K562 (cell line): Measurements from ENCODE around the gene TANC1. TPM values are rescaled to one million over a fixed set of nuclear protein-coding genes. Genes with fewer than 3 reads are reported as not detected.
A peak's percentile ranks its signal among the peaks of the same experiment; 100 is the strongest.

ENCODE experiments used
- ATAC-seq: fragments of 200-7000 bp; cut with Tn5 transposase; 3 replicates; pipeline ENCODE4 v1.9.1; 2020; ENCODE audit warnings: moderate library complexity
- BruUV-seq: library from RNA; stranded (reverse); fragments of 400-500 nt; replicated peaks from 2 replicates; lab custom pipeline; 2021; lab: Mats Ljungman, UMichigan
- CTCF ChIA-PET: fragments of 300-600 bp; formaldehyde crosslinking; extraction: SDS; loops from one replicate; lab custom pipeline; 2021; ENCODE audit warnings: low intra/inter-chr PET ratio; lab: Yijun Ruan, JAX
- POLR2A ChIA-PET: fragments of 300-600, 350-650 bp; sonication (Branson Sonifier 250); formaldehyde crosslinking; extraction: SDS; loops from one replicate; lab custom pipeline; 2021; ENCODE audit warnings: antibody characterized with exemption, inconsistent platforms; lab: Yijun Ruan, JAX
- DNase-seq, 4 experiments: peaks; one replicate each; pipeline versions ENCODE4 v3.0.0 to v3.0.0-alpha.2; 2011 to 2018; ENCODE audit warnings: low spot score in 3 of 4, mixed read lengths in 3 of 4; ENCODE audit errors: extremely low read depth in 1 of 4
- FAIRE-seq: peaks from 2 replicates; lab custom pipeline; 2011; peaks lifted over from hg19 to GRCh38; lab: Jason Lieb, UNC
- H2AFZ ChIP-seq: 2 replicates; pipeline ENCODE4 v1.6.0; 2011; ENCODE audit warnings: low read depth, low read length, control low read depth, inconsistent platforms
- H3K27ac ChIP-seq: fragments of 200-600 bp; 3 replicates; pipeline ENCODE4 v1.8.0; 2011; ENCODE audit warnings: low read depth, mild to moderate bottlenecking, control low read depth, inconsistent platforms, low read length, moderate library complexity, mixed read lengths; ENCODE audit errors: extremely low read depth
- H3K27me3 ChIP-seq, 2 experiments: fragments of 300-600 bp in 1 of 2; 2 replicates in 1 of 2; 3 replicates in 1 of 2; pipeline versions ENCODE4 v1.6.0 to v1.8.0; 2011; ENCODE audit warnings: inconsistent platforms in 2 of 2, low read length in 2 of 2, mild to moderate bottlenecking in 1 of 2, mixed read lengths in 1 of 2, moderate library complexity in 1 of 2; ENCODE audit not compliant: control insufficient read depth in 2 of 2, insufficient read depth in 2 of 2
- H3K36me3 ChIP-seq: fragments of 300-600 bp; 3 replicates; pipeline ENCODE4 v1.8.0; 2011; ENCODE audit warnings: mild to moderate bottlenecking, low read length, inconsistent platforms; ENCODE audit not compliant: control insufficient read depth, insufficient read depth
- H3K4me1 ChIP-seq, 2 experiments: fragments of 200-600 bp in 1 of 2; replicated peaks in 1 of 2; 2 replicates in 1 of 2; 3 replicates in 1 of 2; pipeline versions ENCODE4 v1.5.1 to v1.8.0; 2011; ENCODE audit warnings: inconsistent platforms in 2 of 2, low read length in 2 of 2, mild to moderate bottlenecking in 1 of 2, mixed read lengths in 1 of 2, moderate library complexity in 1 of 2; ENCODE audit not compliant: control insufficient read depth in 2 of 2, insufficient read depth in 2 of 2
- H3K4me2 ChIP-seq: 2 replicates; pipeline ENCODE4 v1.6.1; 2011; ENCODE audit warnings: low read length, control low read depth, inconsistent platforms, mixed read lengths; ENCODE audit not compliant: insufficient read depth
- H3K4me3 ChIP-seq: fragments of 200-600 bp; sonication (generic), shearing (Covaris generic); 2 replicates; pipeline ENCODE4 v1.5.1; 2016; ENCODE audit warnings: control low read depth, inconsistent platforms
- H3K79me2 ChIP-seq: fragments of 200-600 bp; 3 replicates; pipeline ENCODE4 v1.8.0; 2011; ENCODE audit warnings: low read length, inconsistent platforms; ENCODE audit not compliant: control insufficient read depth, insufficient read depth
- H3K9ac ChIP-seq, 2 experiments: 2 replicates each; pipeline versions ENCODE4 v1.6.0 to v1.6.1; 2011; ENCODE audit warnings: low read depth in 2 of 2, low read length in 2 of 2, control low read depth in 1 of 2, inconsistent platforms in 1 of 2, mild to moderate bottlenecking in 1 of 2, mixed read lengths in 1 of 2; ENCODE audit not compliant: insufficient read depth in 1 of 2
- H3K9me1 ChIP-seq: one replicate; pipeline ENCODE4 v1.6.0; 2011; ENCODE audit warnings: inconsistent platforms, mild to moderate bottlenecking, low read length, moderate library complexity; ENCODE audit not compliant: control insufficient read depth, insufficient read depth
- H3K9me3 ChIP-seq: replicated peaks from 2 replicates; pipeline ENCODE4 v1.5.1; 2011; ENCODE audit warnings: low read depth, low read length, inconsistent platforms; ENCODE audit not compliant: control insufficient read depth, insufficient read depth
- H4K20me1 ChIP-seq: replicated peaks from 2 replicates; pipeline ENCODE4 v1.6.1; 2011; ENCODE audit warnings: low read length, inconsistent platforms, mixed read lengths; ENCODE audit not compliant: control insufficient read depth, insufficient read depth
- CAMTA2 ChIP-seq: fragments of 250-450 bp; sonication (Bioruptor Pico); conservative IDR thresholded peaks from 2 replicates; pipeline ENCODE4 v1.5.1; 2022
- CEBPZ ChIP-seq: fragments of 150-350 bp; IDR thresholded peaks from 2 replicates; pipeline ENCODE4 v1.6.1; 2014; ENCODE audit warnings: low read depth, mild to moderate bottlenecking, low read length, borderline replicate concordance
- EGR1 ChIP-seq: fragments of 450-650 bp; conservative IDR thresholded peaks from 2 replicates; pipeline ENCODE4 v1.6.1; 2017; ENCODE audit warnings: mild to moderate bottlenecking
- FOXJ2 ChIP-seq: fragments of 200-800 bp; sonication (Bioruptor generic); IDR thresholded peaks from 2 replicates; pipeline ENCODE4 v1.6.1; 2016; ENCODE audit warnings: missing genetic modification characterization, missing compliant biosample characterization
- HDAC1 ChIP-seq, 2 experiments: fragments of 450-650 bp; IDR thresholded peaks; 2 replicates each; pipeline ENCODE4 v1.6.1; 2016 to 2017; ENCODE audit warnings: inconsistent platforms in 1 of 2, mild to moderate bottlenecking in 1 of 2, moderate library complexity in 1 of 2
- NFATC3 ChIP-seq: fragments of 450-650 bp; IDR thresholded peaks from 2 replicates; pipeline ENCODE4 v1.6.1; 2017; ENCODE audit warnings: mild to moderate bottlenecking
- PPARD ChIP-seq: fragments of 250-450 bp; sonication (Bioruptor Pico); IDR thresholded peaks from 2 replicates; pipeline ENCODE4 v1.8.0; 2022; ENCODE audit warnings: inconsistent platforms, mild to moderate bottlenecking, moderate library complexity
- ZFP30 ChIP-seq: fragments of 250-450 bp; sonication (Bioruptor Pico); IDR thresholded peaks from 2 replicates; pipeline ENCODE4 v1.8.0; 2022; ENCODE audit warnings: moderate library complexity, mild to moderate bottlenecking, inconsistent platforms, borderline replicate concordance
- ZNF436 ChIP-seq: fragments of 250-450, 450-650 bp; sonication (Bioruptor Pico); formaldehyde crosslinking; IDR thresholded peaks from 2 replicates; pipeline ENCODE4 v1.7.0; 2020; ENCODE audit warnings: mild to moderate bottlenecking
- ZNF695 ChIP-seq: fragments of 450-650 bp; formaldehyde crosslinking; IDR thresholded peaks from 2 replicates; pipeline ENCODE4 v1.4.0; 2020; ENCODE audit warnings: mild to moderate bottlenecking, moderate library complexity
- WGBS: fragments of 100-300 bp; shearing (Covaris generic); methylation state at CpG from one replicate; pipeline ENCODE4 v1.1.6; 2016; ENCODE audit warnings: low coverage, mixed read lengths; ENCODE audit not compliant: insufficient coverage; ENCODE audit errors: missing lambda C conversion rate; 5-methylcytosine and 5-hydroxymethylcytosine counted together
- in situ Hi-C: fragments of 300-500 bp; cut with MboI; formaldehyde crosslinking; loops from 4 replicates; pipeline ENCODE4 v1.15.0; 2018; ENCODE audit warnings: inconsistent platforms, mixed read lengths
- intact Hi-C: fragments of 100-400 bp; cut with micrococcal nuclease; formaldehyde crosslinking; loops from 2 replicates; pipeline ENCODE4 v1.14.2; 2022
- polyA plus RNA-seq, 8 experiments: library from polyadenylated mRNA; depleted of rRNA in 4 of 8; stranded (reverse) in 5 of 8; unstranded in 3 of 8; fragments of >200 nt; fragmentation: Nextera tagmentation in 2 of 8; fragmentation: Illumina TruSeq in 1 of 8; extraction: Ambion mirVana in 2 of 8; extraction: Trizol in 1 of 8; gene quantifications; 2 replicates each; pipeline versions ENCODE4 v1.2.1 to v1.2.3, GENCODE V29; 2011 to 2014; ENCODE audit warnings: inconsistent platforms in 1 of 8, missing spikeins in 1 of 8
- total RNA-seq, 7 experiments: library from RNA; depleted of rRNA in 6 of 7; stranded (reverse); fragments of >200 nt in 6 of 7; fragmentation: Illumina TruSeq in 2 of 7; extraction: Trizol in 2 of 7; gene quantifications; 2 replicates each; pipeline versions ENCODE4 v1.2.1 to v1.2.3, GENCODE V29; 2011 to 2021; ENCODE audit warnings: low replicate concordance in 1 of 7
- TF ChIP-seq, protein P1 (sequence below), 2 experiments: fragments of 450-650 bp; conservative IDR thresholded peaks; 2 replicates each; pipeline ENCODE4 v1.6.1; 2017; ENCODE audit warnings: mild to moderate bottlenecking in 2 of 2, moderate library complexity in 2 of 2
- TF ChIP-seq, protein P2 (sequence below): fragments of 450-650 bp; conservative IDR thresholded peaks from 2 replicates; pipeline ENCODE4 v1.6.1; 2016; ENCODE audit warnings: missing genetic modification characterization, low read depth, mild to moderate bottlenecking, control low read depth, missing compliant biosample characterization
- TF ChIP-seq, protein P3 (sequence below), 2 experiments: IDR thresholded peaks; 2 replicates each; pipeline ENCODE4 v1.6.1; 2012; ENCODE audit warnings: improper control_type of control experiment in 2 of 2, low read depth in 2 of 2, low read length in 2 of 2, borderline replicate concordance in 1 of 2

Gene TANC1
- total and polyA plus RNA-seq, 9 of the 15 experiments (the other 6 are each of a cell fraction or from before 2014, with no cell fraction given), result under 0.01 to 0.20 (median 0.07) TPM; not detected in 1

GRCh38 chr2:159129824-159130223 lies 161.4 kb downstream of the TANC1 start:
- H3K79me2 ChIP-seq, result no peaks in the 10 kb centered on the region
- H3K4me2 ChIP-seq, result no peak overlapping the region
- peak overlapping the region in 1 of 2 experiments; percentile 53; a peak in 1 of 4 replicates for H3K9ac ChIP-seq
- H4K20me1 ChIP-seq, result no peaks in the 10 kb centered on the region
- POLR2A ChIA-PET, result interaction anchor here (0.7 to 1.6 kb wide), 7 partner anchors 9 to 41 kb away, joined by 3 to 6 read pairs (median 3); no protein-coding TSS in a partner anchor
- H2AFZ ChIP-seq, result no peak overlapping the region
- no peaks in the 10 kb centered on the region for H3K36me3 ChIP-seq
- intact Hi-C loops (no loop called here), in situ Hi-C loops (loop anchor here (10.0 kb wide), 1 partner anchor 225 kb away; no protein-coding TSS in a partner anchor)
- H3K4me1 ChIP-seq, result peaks cover 14 to 30% of the 10 kb centered on the region in 2 experiments
- ATAC-seq (no peak), FAIRE-seq (no peak), DNase-seq (no peak)
- H3K27me3 ChIP-seq, result no peaks in the 10 kb centered on the region
- WGBS, result 30% methylated on average over 13 of the region's 13 CpGs
- BruUV-seq, result no TSS peak
- no peaks in the 10 kb centered on the region for H3K9me3 ChIP-seq
- H3K9me1 ChIP-seq, result no peaks in the 10 kb centered on the region
- H3K4me3 ChIP-seq, result no peak overlapping the region
- CTCF ChIA-PET, result no interaction called here
- no peak overlapping the region for H3K27ac ChIP-seq
- TF ChIP-seq CAMTA2, result no peak
- no peak for TF ChIP-seq CEBPZ
- 0 out of 4 replicates have a peak, but pooled peaks of 1 of the 2 experiments have one; percentile 43 for TF ChIP-seq HDAC1 (IDR thresholded peaks at IDR 0.05)
- TF ChIP-seq EGR1, result peak; percentile 46; the same call in 1 of the 2 replicates
- TF ChIP-seq FOXJ2 (tag), result no peak
- TF ChIP-seq, protein P1, sequence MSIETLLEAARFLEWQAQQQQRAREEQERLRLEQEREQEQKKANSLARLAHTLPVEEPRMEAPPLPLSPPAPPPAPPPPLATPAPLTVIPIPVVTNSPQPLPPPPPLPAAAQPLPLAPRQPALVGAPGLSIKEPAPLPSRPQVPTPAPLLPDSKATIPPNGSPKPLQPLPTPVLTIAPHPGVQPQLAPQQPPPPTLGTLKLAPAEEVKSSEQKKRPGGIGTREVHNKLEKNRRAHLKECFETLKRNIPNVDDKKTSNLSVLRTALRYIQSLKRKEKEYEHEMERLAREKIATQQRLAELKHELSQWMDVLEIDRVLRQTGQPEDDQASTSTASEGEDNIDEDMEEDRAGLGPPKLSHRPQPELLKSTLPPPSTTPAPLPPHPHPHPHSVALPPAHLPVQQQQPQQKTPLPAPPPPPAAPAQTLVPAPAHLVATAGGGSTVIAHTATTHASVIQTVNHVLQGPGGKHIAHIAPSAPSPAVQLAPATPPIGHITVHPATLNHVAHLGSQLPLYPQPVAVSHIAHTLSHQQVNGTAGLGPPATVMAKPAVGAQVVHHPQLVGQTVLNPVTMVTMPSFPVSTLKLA (conservative IDR thresholded peaks at IDR 0.05), result peak in 1 of 2 experiments; percentile 24; a peak in 1 of 4 replicates
- no peak for TF ChIP-seq ZNF695
- TF ChIP-seq ZFP30 (CRISPR knock-in tag), result no peak
- no peak for TF ChIP-seq PPARD (CRISPR knock-in tag)
- TF ChIP-seq, protein P2, sequence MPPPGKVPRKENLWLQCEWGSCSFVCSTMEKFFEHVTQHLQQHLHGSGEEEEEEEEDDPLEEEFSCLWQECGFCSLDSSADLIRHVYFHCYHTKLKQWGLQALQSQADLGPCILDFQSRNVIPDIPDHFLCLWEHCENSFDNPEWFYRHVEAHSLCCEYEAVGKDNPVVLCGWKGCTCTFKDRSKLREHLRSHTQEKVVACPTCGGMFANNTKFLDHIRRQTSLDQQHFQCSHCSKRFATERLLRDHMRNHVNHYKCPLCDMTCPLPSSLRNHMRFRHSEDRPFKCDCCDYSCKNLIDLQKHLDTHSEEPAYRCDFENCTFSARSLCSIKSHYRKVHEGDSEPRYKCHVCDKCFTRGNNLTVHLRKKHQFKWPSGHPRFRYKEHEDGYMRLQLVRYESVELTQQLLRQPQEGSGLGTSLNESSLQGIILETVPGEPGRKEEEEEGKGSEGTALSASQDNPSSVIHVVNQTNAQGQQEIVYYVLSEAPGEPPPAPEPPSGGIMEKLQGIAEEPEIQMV, result no peak
- TF ChIP-seq ZNF436 (CRISPR knock-in tag), result no peak
- TF ChIP-seq NFATC3, result no peak
- TF ChIP-seq, protein P3, sequence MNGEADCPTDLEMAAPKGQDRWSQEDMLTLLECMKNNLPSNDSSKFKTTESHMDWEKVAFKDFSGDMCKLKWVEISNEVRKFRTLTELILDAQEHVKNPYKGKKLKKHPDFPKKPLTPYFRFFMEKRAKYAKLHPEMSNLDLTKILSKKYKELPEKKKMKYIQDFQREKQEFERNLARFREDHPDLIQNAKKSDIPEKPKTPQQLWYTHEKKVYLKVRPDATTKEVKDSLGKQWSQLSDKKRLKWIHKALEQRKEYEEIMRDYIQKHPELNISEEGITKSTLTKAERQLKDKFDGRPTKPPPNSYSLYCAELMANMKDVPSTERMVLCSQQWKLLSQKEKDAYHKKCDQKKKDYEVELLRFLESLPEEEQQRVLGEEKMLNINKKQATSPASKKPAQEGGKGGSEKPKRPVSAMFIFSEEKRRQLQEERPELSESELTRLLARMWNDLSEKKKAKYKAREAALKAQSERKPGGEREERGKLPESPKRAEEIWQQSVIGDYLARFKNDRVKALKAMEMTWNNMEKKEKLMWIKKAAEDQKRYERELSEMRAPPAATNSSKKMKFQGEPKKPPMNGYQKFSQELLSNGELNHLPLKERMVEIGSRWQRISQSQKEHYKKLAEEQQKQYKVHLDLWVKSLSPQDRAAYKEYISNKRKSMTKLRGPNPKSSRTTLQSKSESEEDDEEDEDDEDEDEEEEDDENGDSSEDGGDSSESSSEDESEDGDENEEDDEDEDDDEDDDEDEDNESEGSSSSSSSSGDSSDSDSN (IDR thresholded peaks at IDR 0.05; ENCODE audit: borderline replicate concordance in 1 of 2, low read depth in 2 of 2, low read length in 2 of 2), result no peak
